PC-9 (cell line): ENCODE data around the gene C3orf20. TPM values are rescaled to one million over a fixed set of nuclear protein-coding genes. Genes with fewer than 3 reads are reported as not detected.

ENCODE experiments used
- BruUV-seq: library from RNA; stranded (reverse); fragments of 400-500 nt; replicated peaks from 2 replicates; lab custom pipeline; 2021; lab: Mats Ljungman, UMichigan
- CTCF ChIA-PET: fragments of 300-600 bp; sonication (Branson Sonifier 250); formaldehyde crosslinking; loops from one replicate; lab custom pipeline; 2022; ENCODE audit warnings: antibody characterized with exemption; lab: Charles Lee
- POLR2A ChIA-PET: fragments of 300-600 bp; sonication (Branson Sonifier 250); formaldehyde crosslinking; loops from one replicate; lab custom pipeline; 2022; ENCODE audit warnings: antibody characterized with exemption; ENCODE audit not compliant: unreplicated experiment; lab: Charles Lee
- DNase-seq, 2 experiments: peaks; one replicate each; pipeline versions ENCODE4 v3.0.0 to v3.0.0-alpha.2; 2015 to 2022; ENCODE audit warnings: mixed read lengths in 1 of 2
- H2AFZ ChIP-seq: fragments of 200-600 bp; sonication (generic); 2 replicates; pipeline ENCODE4 v1.8.1; 2017; ENCODE audit warnings: antibody characterized with exemption
- H3F3A ChIP-seq: fragments of 200-600 bp; sonication (generic); 2 replicates; pipeline ENCODE4 v1.8.1; 2017; ENCODE audit warnings: antibody characterized with exemption, mild to moderate bottlenecking, low read depth; ENCODE audit not compliant: insufficient read depth
- H3K27ac ChIP-seq: fragments of 200-600 bp; sonication (generic); 2 replicates; pipeline ENCODE4 v1.6.1; 2016; ENCODE audit warnings: mixed run types
- H3K27me3 ChIP-seq: fragments of 200-600 bp; sonication (generic); 2 replicates; pipeline ENCODE4 v1.6.1; 2016; ENCODE audit warnings: low read depth, mixed run types; ENCODE audit not compliant: insufficient read depth
- H3K36me3 ChIP-seq: fragments of 200-600 bp; sonication (generic); 2 replicates; pipeline ENCODE4 v1.6.1; 2016; ENCODE audit warnings: low read depth, mixed run types
- H3K4me1 ChIP-seq: fragments of 200-600 bp; sonication (generic); replicated peaks from 2 replicates; pipeline ENCODE4 v1.6.1; 2016; ENCODE audit warnings: mixed run types; ENCODE audit not compliant: insufficient read depth
- H3K4me2 ChIP-seq: fragments of 200-600 bp; sonication (generic); 2 replicates; pipeline ENCODE4 v1.6.1; 2017; ENCODE audit warnings: mixed run types
- H3K4me3 ChIP-seq: fragments of 200-600 bp; sonication (generic); 2 replicates; pipeline ENCODE4 v1.6.1; 2016; ENCODE audit warnings: mixed run types
- H3K79me2 ChIP-seq: fragments of 200-600 bp; sonication (generic); 2 replicates; pipeline ENCODE4 v1.6.1; 2017; ENCODE audit warnings: low read depth, mixed run types
- H3K9me2 ChIP-seq: fragments of 200-600 bp; sonication (generic); 2 replicates; pipeline ENCODE4 v1.8.1; 2017; ENCODE audit warnings: mild to moderate bottlenecking; ENCODE audit not compliant: insufficient read depth
- H3K9me3 ChIP-seq: fragments of 200-600 bp; sonication (generic); 2 replicates; pipeline ENCODE4 v1.8.1; 2016; ENCODE audit warnings: low read depth; ENCODE audit not compliant: insufficient read depth
- H4K20me1 ChIP-seq: fragments of 200-600 bp; sonication (generic); 2 replicates; pipeline ENCODE4 v1.8.1; 2017; ENCODE audit not compliant: insufficient read depth
- EZH2 ChIP-seq: fragments of 200-600 bp; sonication (generic); IDR thresholded peaks from 2 replicates; pipeline ENCODE4 v1.8.0; 2017; ENCODE audit warnings: antibody characterized with exemption, low read depth
- intact Hi-C: fragments of 100-400 bp; cut with micrococcal nuclease; formaldehyde crosslinking; loops from one replicate; pipeline ENCODE4 v1.10.0; 2022; ENCODE audit not compliant: unreplicated experiment
- total RNA-seq: library from RNA; stranded (reverse); gene quantifications from 2 replicates; pipeline ENCODE4 v1.2.3, GENCODE V29; 2021
- TF ChIP-seq, protein P1 (sequence below): fragments of 200-600 bp; sonication (generic); conservative IDR thresholded peaks from 2 replicates; pipeline ENCODE4 v1.6.1; 2017; ENCODE audit warnings: mixed run types, antibody characterized with exemption, mild to moderate bottlenecking, moderate library complexity

C3orf20 gene
- total RNA-seq, 1 experiment from 2014 or later = not detected

DNA sequence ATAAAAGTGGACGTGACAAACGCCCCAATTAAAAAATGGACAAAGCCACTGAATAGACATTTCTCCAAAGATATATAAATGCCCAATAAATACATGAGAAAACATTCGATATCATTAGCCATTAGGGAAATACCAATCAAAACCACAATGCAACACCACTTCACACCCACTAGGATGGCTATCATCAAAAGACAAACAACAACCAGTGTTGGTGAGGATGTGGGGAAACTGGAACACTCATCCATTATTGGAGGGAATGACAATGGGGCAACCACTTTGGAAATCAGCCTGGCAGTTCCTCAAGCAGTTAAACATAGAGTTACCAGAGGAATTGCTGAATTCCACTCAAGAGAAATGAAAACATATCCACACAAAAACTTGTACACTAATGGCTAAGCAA, 111.4 kb downstream of the C3orf20 start:
- no peaks in the 10 kb centered on the region for H3K9me3 ChIP-seq
- H3K79me2 ChIP-seq = no peaks in the 10 kb centered on the region
- intact Hi-C loops = no loop called here
- H3K4me3 ChIP-seq = no peak overlapping the region
- H3K4me1 ChIP-seq = no peaks in the 10 kb centered on the region
- H3K4me2 ChIP-seq = no peak overlapping the region
- H3K27me3 ChIP-seq = peaks cover 4% of the 10 kb centered on the region; the same call in 1 of the 2 replicates
- BruUV-seq = no TSS peak
- H3K36me3 ChIP-seq = no peaks in the 10 kb centered on the region
- H3K9me2 ChIP-seq = no peaks in the 10 kb centered on the region
- H2AFZ ChIP-seq = no peak overlapping the region
- no peak for DNase-seq
- ChIA-PET CTCF (no interaction called here), POLR2A (no interaction called here)
- H3K27ac ChIP-seq = no peak overlapping the region
- no peak for TF ChIP-seq EZH2
- TF ChIP-seq, protein P1, sequence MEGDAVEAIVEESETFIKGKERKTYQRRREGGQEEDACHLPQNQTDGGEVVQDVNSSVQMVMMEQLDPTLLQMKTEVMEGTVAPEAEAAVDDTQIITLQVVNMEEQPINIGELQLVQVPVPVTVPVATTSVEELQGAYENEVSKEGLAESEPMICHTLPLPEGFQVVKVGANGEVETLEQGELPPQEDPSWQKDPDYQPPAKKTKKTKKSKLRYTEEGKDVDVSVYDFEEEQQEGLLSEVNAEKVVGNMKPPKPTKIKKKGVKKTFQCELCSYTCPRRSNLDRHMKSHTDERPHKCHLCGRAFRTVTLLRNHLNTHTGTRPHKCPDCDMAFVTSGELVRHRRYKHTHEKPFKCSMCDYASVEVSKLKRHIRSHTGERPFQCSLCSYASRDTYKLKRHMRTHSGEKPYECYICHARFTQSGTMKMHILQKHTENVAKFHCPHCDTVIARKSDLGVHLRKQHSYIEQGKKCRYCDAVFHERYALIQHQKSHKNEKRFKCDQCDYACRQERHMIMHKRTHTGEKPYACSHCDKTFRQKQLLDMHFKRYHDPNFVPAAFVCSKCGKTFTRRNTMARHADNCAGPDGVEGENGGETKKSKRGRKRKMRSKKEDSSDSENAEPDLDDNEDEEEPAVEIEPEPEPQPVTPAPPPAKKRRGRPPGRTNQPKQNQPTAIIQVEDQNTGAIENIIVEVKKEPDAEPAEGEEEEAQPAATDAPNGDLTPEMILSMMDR = no peak
- peaks cover 6% of the 10 kb centered on the region; the same call in 1 of the 2 replicates for H4K20me1 ChIP-seq
- no peaks in the 10 kb centered on the region for H3F3A ChIP-seq

- CTCF ChIA-PET = no interaction called here
- intact Hi-C loops = no loop called here
Observed at GRCh38 chr3:14787630-14788029, 112.7 kb downstream of the C3orf20 start.

GRCh38 chr3:14788644-14789043, 113.7 kb downstream of the C3orf20 start:
- Histone ChIP-seq H3F3A (no peaks in the 10 kb centered on the region), H3K9me2 (no peaks in the 10 kb centered on the region), H3K27ac (no peak overlapping the region), H3K79me2 (no peaks in the 10 kb centered on the region), H4K20me1 (peaks cover 6% of the 10 kb centered on the region; the same call in 1 of the 2 replicates), H3K4me3 (no peak overlapping the region), H3K36me3 (no peaks in the 10 kb centered on the region), H3K4me2 (no peak overlapping the region), H3K4me1 (no peaks in the 10 kb centered on the region), H3K27me3 (peaks cover 4% of the 10 kb centered on the region; the same call in 1 of the 2 replicates), H3K9me3 (no peaks in the 10 kb centered on the region), H2AFZ (no peak overlapping the region)
- no peak for TF ChIP-seq EZH2
- TF ChIP-seq, protein P1 = no peak
- BruUV-seq = no TSS peak
- ChIA-PET CTCF (interaction anchor here (0.7 to 0.8 kb wide), 2 partner anchors 133 to 526 kb away, joined by 3 to 7 read pairs; no protein-coding TSS in a partner anchor), POLR2A (no interaction called here)
- no peak for DNase-seq
- intact Hi-C loops = no loop called here

More at GRCh38 chr3:14787630-14788029, 112.7 kb downstream of the C3orf20 start:
- Histone ChIP-seq H3K4me1 (no peaks in the 10 kb centered on the region), H3K79me2 (no peaks in the 10 kb centered on the region), H2AFZ (no peak overlapping the region), H3K4me2 (no peak overlapping the region), H3K36me3 (no peaks in the 10 kb centered on the region), H3K9me2 (no peaks in the 10 kb centered on the region), H4K20me1 (peaks cover 6% of the 10 kb centered on the region; the same call in 1 of the 2 replicates), H3K27me3 (peaks cover 4% of the 10 kb centered on the region; the same call in 1 of the 2 replicates), H3K27ac (no peak overlapping the region), H3F3A (no peaks in the 10 kb centered on the region), H3K9me3 (no peaks in the 10 kb centered on the region), H3K4me3 (no peak overlapping the region)
- TF ChIP-seq EZH2 = no peak
- TF ChIP-seq, protein P1 = no peak
- no TSS peak for BruUV-seq
- DNase-seq = no peak
- POLR2A ChIA-PET = no interaction called here
